ENCODE data around the gene INHBB. TPM values are rescaled to one million over a fixed set of nuclear protein-coding genes. Genes with fewer than 3 reads are reported as not detected.

INHBB gene
- total and polyA plus RNA-seq, 2 experiments from 2014 or later: 2.7 to 6.6 TPM

- Histone ChIP-seq H4K20me1 (ENCODE audit: insufficient read depth, poor library complexity, severe bottlenecking) (no peaks in the 10 kb centered on the region), H3K27me3 (peaks cover 3% of the 10 kb centered on the region), H2AFZ (no peak overlapping the region), H3K79me2 (no peaks in the 10 kb centered on the region), H3K27ac (no peak overlapping the region), H3K9me2 (replicated peaks; ENCODE audit: insufficient read depth) (no peaks in the 10 kb centered on the region), H3K4me3 (no peak overlapping the region), H3K36me3 (replicated peaks; ENCODE audit: insufficient read depth, low read depth) (no peaks in the 10 kb centered on the region), H3K9me3 (ENCODE audit: low read depth) (no peaks in the 10 kb centered on the region), H3K4me1 (ENCODE audit: insufficient read depth) (no peaks in the 10 kb centered on the region), H3K4me2 (no peak overlapping the region)
- TF ChIP-seq EZH2phosphoT487 (IDR thresholded peaks at IDR 0.05; ENCODE audit: low read depth, severe bottlenecking, unreplicated experiment) (no peak), EZH2 (IDR thresholded peaks at IDR 0.05; ENCODE audit: borderline replicate concordance) (no peak), CTCF (IDR thresholded peaks at IDR 0.05; ENCODE audit: poor library complexity) (no peak)
- DNase-seq (ENCODE audit: low spot score): no peak
- 100% methylated on average over 1 of the region's 1 CpG for WGBS (ENCODE audit: low lambda C conversion rate, missing lambda C conversion rate)
Observed at GRCh38 chr2:120334068-120334467, 11.9 kb upstream of the INHBB start.

GRCh38 chr2:120336749-120337148, 9.2 kb upstream of the INHBB start:
- H3K4me3 ChIP-seq: no peak overlapping the region
- H3K36me3 ChIP-seq (replicated peaks; ENCODE audit: insufficient read depth, low read depth): no peaks in the 10 kb centered on the region
- no peaks in the 10 kb centered on the region for H3K4me1 ChIP-seq (ENCODE audit: insufficient read depth)
- H3K27me3 ChIP-seq: peaks cover 22% of the 10 kb centered on the region
- no peak overlapping the region for H3K4me2 ChIP-seq
- H2AFZ ChIP-seq: no peak overlapping the region
- H3K79me2 ChIP-seq: no peaks in the 10 kb centered on the region
- H3K9me2 ChIP-seq (replicated peaks; ENCODE audit: insufficient read depth): no peaks in the 10 kb centered on the region
- H3K9me3 ChIP-seq (ENCODE audit: low read depth): no peaks in the 10 kb centered on the region
- no peak overlapping the region for H3K27ac ChIP-seq
- no peak for DNase-seq (ENCODE audit: low spot score)
- TF ChIP-seq CTCF (IDR thresholded peaks at IDR 0.05; ENCODE audit: poor library complexity) (no peak), EZH2 (IDR thresholded peaks at IDR 0.05; ENCODE audit: borderline replicate concordance) (no peak), EZH2phosphoT487 (IDR thresholded peaks at IDR 0.05; ENCODE audit: low read depth, severe bottlenecking, unreplicated experiment) (no peak)
- H4K20me1 ChIP-seq (ENCODE audit: insufficient read depth, poor library complexity, severe bottlenecking): no peaks in the 10 kb centered on the region
- 77% methylated on average over 8 of the region's 8 CpGs for WGBS (ENCODE audit: low lambda C conversion rate, missing lambda C conversion rate)

GRCh38 chr2:120338015-120338414, 7.9 kb upstream of the INHBB start:
- Histone ChIP-seq H3K4me2 (no peak overlapping the region), H3K27ac (no peak overlapping the region), H3K4me1 (ENCODE audit: insufficient read depth) (peaks cover under 1% of the 10 kb centered on the region), H3K36me3 (replicated peaks; ENCODE audit: insufficient read depth, low read depth) (no peaks in the 10 kb centered on the region), H3K27me3 (peaks cover 33% of the 10 kb centered on the region), H4K20me1 (ENCODE audit: insufficient read depth, poor library complexity, severe bottlenecking) (no peaks in the 10 kb centered on the region), H2AFZ (no peak overlapping the region), H3K4me3 (no peak overlapping the region), H3K9me3 (ENCODE audit: low read depth) (no peaks in the 10 kb centered on the region), H3K79me2 (no peaks in the 10 kb centered on the region), H3K9me2 (replicated peaks; ENCODE audit: insufficient read depth) (no peaks in the 10 kb centered on the region)
- 89% methylated on average over 1 of the region's 1 CpG for WGBS (ENCODE audit: low lambda C conversion rate, missing lambda C conversion rate)
- TF ChIP-seq EZH2 (IDR thresholded peaks at IDR 0.05; ENCODE audit: borderline replicate concordance): no peak
- no peak for TF ChIP-seq EZH2phosphoT487 (IDR thresholded peaks at IDR 0.05; ENCODE audit: low read depth, severe bottlenecking, unreplicated experiment)
- no peak for TF ChIP-seq CTCF (IDR thresholded peaks at IDR 0.05; ENCODE audit: poor library complexity)
- no peak for DNase-seq (ENCODE audit: low spot score)

- H3K4me3 ChIP-seq: no peak overlapping the region
- no peak for TF ChIP-seq CTCF (IDR thresholded peaks at IDR 0.05; ENCODE audit: poor library complexity)
- TF ChIP-seq EZH2phosphoT487 (IDR thresholded peaks at IDR 0.05; ENCODE audit: low read depth, severe bottlenecking, unreplicated experiment): no peak
- no peak for TF ChIP-seq EZH2 (IDR thresholded peaks at IDR 0.05; ENCODE audit: borderline replicate concordance)
- no peak for DNase-seq (ENCODE audit: low spot score)
- no peaks in the 10 kb centered on the region for H3K79me2 ChIP-seq
- no peak overlapping the region for H3K4me2 ChIP-seq
- H3K4me1 ChIP-seq (ENCODE audit: insufficient read depth): peaks cover 23% of the 10 kb centered on the region
- no peaks in the 10 kb centered on the region for H3K9me2 ChIP-seq (replicated peaks; ENCODE audit: insufficient read depth)
- peaks cover 62% of the 10 kb centered on the region for H3K27me3 ChIP-seq
- no peak overlapping the region for H3K27ac ChIP-seq
- no peaks in the 10 kb centered on the region for H3K9me3 ChIP-seq (ENCODE audit: low read depth)
- 84% methylated on average over 7 of the region's 7 CpGs for WGBS (ENCODE audit: low lambda C conversion rate, missing lambda C conversion rate)
- H2AFZ ChIP-seq: no peak overlapping the region
- no peaks in the 10 kb centered on the region for H4K20me1 ChIP-seq (ENCODE audit: insufficient read depth, poor library complexity, severe bottlenecking)
- H3K36me3 ChIP-seq (replicated peaks; ENCODE audit: insufficient read depth, low read depth): no peaks in the 10 kb centered on the region
Observed at GRCh38 chr2:120341977-120342376, 4.0 kb upstream of the INHBB start.

All from hepatocyte (in vitro differentiated cells).